Lower leg skin (tissue), 4 donors: ENCODE data around the gene MARS2. TPM values are rescaled to one million over a fixed set of nuclear protein-coding genes. Genes with fewer than 3 reads are reported as not detected.
A peak's percentile ranks its signal among the peaks of the same experiment; 100 is the strongest.

Experiments used
- DNase-seq, 2 donors: peaks; one replicate each; pipeline ENCODE4 v3.0.0-alpha.2; 2019; ENCODE audit warnings: low spot score in 2 of 2
- H3K4me3 ChIP-seq: fragments of 200-600 bp; sonication (generic); 2 replicates; pipeline ENCODE4 v1.5.1; 2017; ENCODE audit warnings: mild to moderate bottlenecking, low read depth; ENCODE audit not compliant: poor library complexity, severe bottlenecking
- POLR2A ChIP-seq, 2 donors: fragments of 450-650 bp; IDR thresholded peaks; one replicate each; pipeline ENCODE4 v1.6.1; 2016 to 2017; ENCODE audit warnings: antibody characterized with exemption in 2 of 2, mild to moderate bottlenecking in 1 of 2, moderate library complexity in 1 of 2
- WGBS, 2 donors: methylation state at CpG; one replicate each; pipeline ENCODE4 v1.1.5; 2018; 5-methylcytosine and 5-hydroxymethylcytosine counted together
- intact Hi-C: fragments of 100-400 bp; cut with DNase I; formaldehyde crosslinking; loops from one replicate; pipeline ENCODE4 v1.15.0; 2023; ENCODE audit warnings: low total_unique reads
- total RNA-seq, 4 donors: library from RNA; depleted of rRNA; stranded (reverse); fragments of >200 nt; gene quantifications; one replicate each; pipeline ENCODE4 v1.1.0, GENCODE V29; 2016
- TF ChIP-seq, protein P1 (sequence below), 3 donors: fragments of 450-650 bp; IDR thresholded peaks; one replicate each; pipeline ENCODE4 v1.5.1; 2016; ENCODE audit warnings: antibody characterized with exemption in 3 of 3, mild to moderate bottlenecking in 3 of 3, moderate library complexity in 2 of 3

The MARS2 gene
- total RNA-seq, result 1 to 10 TPM; 6.5 to 9.5 (median 9.1) TPM

GRCh38 chr2:197705121-197705911 lies at the start of gene MARS2:
Gene MARS2 (plus strand): TSS chr2:197705369. CDS start chr2:197705406, 37 bp downstream.
- peak; percentile 88 to 98 for DNase-seq
- peak within 1 kb of the TSS; percentile 65 for H3K4me3 ChIP-seq
- intact Hi-C loops, result loop anchor here (10.0 kb wide), 1 partner anchor 211 kb away; the partner anchor contains the start of gene HSPD1
- TF ChIP-seq POLR2A (IDR thresholded peaks at IDR 0.05), result no peak
- TF ChIP-seq, protein P1, sequence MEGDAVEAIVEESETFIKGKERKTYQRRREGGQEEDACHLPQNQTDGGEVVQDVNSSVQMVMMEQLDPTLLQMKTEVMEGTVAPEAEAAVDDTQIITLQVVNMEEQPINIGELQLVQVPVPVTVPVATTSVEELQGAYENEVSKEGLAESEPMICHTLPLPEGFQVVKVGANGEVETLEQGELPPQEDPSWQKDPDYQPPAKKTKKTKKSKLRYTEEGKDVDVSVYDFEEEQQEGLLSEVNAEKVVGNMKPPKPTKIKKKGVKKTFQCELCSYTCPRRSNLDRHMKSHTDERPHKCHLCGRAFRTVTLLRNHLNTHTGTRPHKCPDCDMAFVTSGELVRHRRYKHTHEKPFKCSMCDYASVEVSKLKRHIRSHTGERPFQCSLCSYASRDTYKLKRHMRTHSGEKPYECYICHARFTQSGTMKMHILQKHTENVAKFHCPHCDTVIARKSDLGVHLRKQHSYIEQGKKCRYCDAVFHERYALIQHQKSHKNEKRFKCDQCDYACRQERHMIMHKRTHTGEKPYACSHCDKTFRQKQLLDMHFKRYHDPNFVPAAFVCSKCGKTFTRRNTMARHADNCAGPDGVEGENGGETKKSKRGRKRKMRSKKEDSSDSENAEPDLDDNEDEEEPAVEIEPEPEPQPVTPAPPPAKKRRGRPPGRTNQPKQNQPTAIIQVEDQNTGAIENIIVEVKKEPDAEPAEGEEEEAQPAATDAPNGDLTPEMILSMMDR (IDR thresholded peaks at IDR 0.05), result no peak
- 0 to 1% methylated on average over 23 to 64 of the region's 86 CpGs for WGBS, 2 donors

- DNase-seq, result no peak
- intact Hi-C loops, result loop anchor here (5.0 kb wide), 1 partner anchor 380 kb away; no protein-coding TSS in a partner anchor
- no peak overlapping the region for H3K4me3 ChIP-seq
- TF ChIP-seq, protein P1 (IDR thresholded peaks at IDR 0.05), result no peak
- TF ChIP-seq POLR2A (IDR thresholded peaks at IDR 0.05), result no peak
Measured at GRCh38 chr2:197657562-197657961, 47.6 kb upstream of the MARS2 start.

GRCh38 chr2:197661626-197662025 lies 43.5 kb upstream of the MARS2 start:
- no peak overlapping the region for H3K4me3 ChIP-seq
- no peak for TF ChIP-seq POLR2A (IDR thresholded peaks at IDR 0.05)
- TF ChIP-seq, protein P1 (IDR thresholded peaks at IDR 0.05), result no peak
- intact Hi-C loops, result no loop called here
- DNase-seq, result no peak
- WGBS, 2 donors, result 70 to 76% methylated on average over 3 of the region's 3 CpGs

DNA sequence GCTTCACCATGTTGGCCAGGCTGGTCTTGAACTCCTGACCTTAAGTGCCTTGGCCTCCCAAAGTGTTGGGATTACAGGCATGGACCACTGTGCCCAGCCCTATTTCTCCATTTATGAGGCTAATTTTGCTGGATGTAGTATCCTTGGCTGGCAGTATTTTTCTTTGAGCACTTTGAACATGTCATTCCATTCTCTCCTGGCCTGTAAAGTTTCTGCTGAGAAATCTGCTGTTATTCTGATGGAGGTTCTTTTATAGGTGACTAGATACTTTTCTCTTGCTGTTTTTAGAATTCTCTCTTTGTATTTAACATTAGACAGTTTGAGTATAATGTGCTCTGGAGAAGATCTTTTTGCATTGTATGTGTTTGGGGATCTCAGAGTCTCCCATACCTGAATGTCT lies 38.9 kb upstream of the MARS2 start:
- intact Hi-C loops, result no loop called here
- H3K4me3 ChIP-seq, result no peak overlapping the region
- no peak for TF ChIP-seq POLR2A (IDR thresholded peaks at IDR 0.05)
- TF ChIP-seq, protein P1 (IDR thresholded peaks at IDR 0.05), result no peak
- no peak for DNase-seq

GRCh38 chr2:197668296-197668695 lies 36.9 kb upstream of the MARS2 start:
- no peak for DNase-seq
- intact Hi-C loops, result no loop called here
- H3K4me3 ChIP-seq, result no peak overlapping the region
- TF ChIP-seq, protein P1 (IDR thresholded peaks at IDR 0.05), result no peak
- TF ChIP-seq POLR2A (IDR thresholded peaks at IDR 0.05), result no peak
- WGBS, 2 donors, result 95 to 100% methylated on average over 3 of the region's 3 CpGs

GRCh38 chr2:197669077-197669476 lies 36.1 kb upstream of the MARS2 start:
- intact Hi-C loops, result no loop called here
- DNase-seq, result no peak

More at GRCh38 chr2:197669077-197669476, 36.1 kb upstream of the MARS2 start:
- H3K4me3 ChIP-seq, result no peak overlapping the region
- TF ChIP-seq, protein P1 (IDR thresholded peaks at IDR 0.05), result no peak
- no peak for TF ChIP-seq POLR2A (IDR thresholded peaks at IDR 0.05)
